Measurements from ENCODE around the gene CACNB1. TPM values are rescaled to one million over a fixed set of nuclear protein-coding genes. Genes with fewer than 3 reads are reported as not detected.

The CACNB1 gene
- total and polyA plus RNA-seq, 2 of the 13 experiments (the other 11 are each of a cell fraction or from before 2014, with no cell fraction given) = 0.75 to 1.5 TPM

DNA sequence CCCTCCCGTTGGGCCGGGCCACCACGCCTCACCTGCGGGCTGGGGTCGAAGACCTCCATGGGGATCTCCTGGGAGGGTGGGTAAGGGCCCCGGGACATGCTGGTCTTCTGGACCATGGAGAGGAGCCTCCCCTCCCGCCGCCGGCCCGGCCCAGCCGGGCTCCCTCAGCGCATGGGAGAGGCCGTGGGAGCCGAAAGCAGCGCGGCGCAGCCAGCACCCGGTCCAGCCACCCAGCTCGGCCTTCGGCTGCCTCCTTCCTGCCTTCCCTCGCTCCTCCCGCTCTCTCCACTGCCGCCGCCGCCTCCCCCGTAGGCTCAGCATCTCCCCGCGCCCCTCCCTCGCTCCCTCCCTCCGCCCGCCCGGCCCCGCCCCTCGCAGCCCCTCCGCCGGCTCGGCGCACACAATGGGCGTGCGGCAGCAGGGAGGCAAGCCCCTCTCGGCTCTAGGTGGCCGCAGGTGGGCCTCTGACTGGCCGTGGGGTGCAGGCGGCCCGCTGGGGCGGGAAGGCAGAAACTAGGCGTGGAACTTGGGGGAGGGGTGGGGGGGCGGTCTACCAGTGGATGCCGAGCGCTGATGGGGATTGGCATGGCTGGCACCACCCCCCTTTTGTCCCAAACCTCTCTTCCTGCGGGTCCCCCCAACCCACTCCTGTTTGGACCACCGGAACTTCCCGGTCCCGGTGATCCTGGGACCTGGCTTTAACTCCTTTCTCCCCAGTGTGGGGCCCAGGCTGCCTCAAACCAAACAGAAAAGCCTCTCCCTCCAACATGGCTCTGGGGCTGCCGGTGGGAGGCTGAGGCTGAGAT, at the start of gene CACNB1 (continued):
- no peak for TF ChIP-seq ZBTB37 (CRISPR knock-in tag; IDR thresholded peaks at IDR 0.05)
- TF ChIP-seq, protein P1, sequence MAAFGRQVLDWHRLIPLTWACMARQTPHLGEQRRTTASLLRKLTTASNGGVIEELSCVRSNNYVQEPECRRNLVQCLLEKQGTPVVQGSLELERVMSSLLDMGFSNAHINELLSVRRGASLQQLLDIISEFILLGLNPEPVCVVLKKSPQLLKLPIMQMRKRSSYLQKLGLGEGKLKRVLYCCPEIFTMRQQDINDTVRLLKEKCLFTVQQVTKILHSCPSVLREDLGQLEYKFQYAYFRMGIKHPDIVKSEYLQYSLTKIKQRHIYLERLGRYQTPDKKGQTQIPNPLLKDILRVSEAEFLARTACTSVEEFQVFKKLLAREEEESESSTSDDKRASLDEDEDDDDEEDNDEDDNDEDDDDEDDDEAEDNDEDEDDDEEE (CRISPR knock-in tag; IDR thresholded peaks at IDR 0.05) = 0 out of 2 replicates have a peak, but pooled peaks have one; percentile 65
- no peak for TF ChIP-seq ZKSCAN1 (IDR thresholded peaks at IDR 0.05; ENCODE audit: low read length)
- no peak for TF ChIP-seq ZNF800 (CRISPR knock-in tag; IDR thresholded peaks at IDR 0.05)
- TF ChIP-seq ZNF253 (CRISPR knock-in tag; IDR thresholded peaks at IDR 0.05; ENCODE audit: borderline replicate concordance) = 0 out of 2 replicates have a peak, but pooled peaks have one; percentile 11
- no peak for TF ChIP-seq NCOA2 (CRISPR knock-in tag; IDR thresholded peaks at IDR 0.05)
- TF ChIP-seq ZNF205 (CRISPR knock-in tag; IDR thresholded peaks at IDR 0.05) = no peak
- no peak for TF ChIP-seq ZBTB3 (CRISPR knock-in tag; IDR thresholded peaks at IDR 0.05; ENCODE audit: borderline replicate concordance, low read depth)
- peak; percentile 77 for TF ChIP-seq ZNF687 (CRISPR knock-in tag; IDR thresholded peaks at IDR 0.05)
- TF ChIP-seq GRHL1 (CRISPR knock-in tag; conservative IDR thresholded peaks at IDR 0.05) = no peak
- TF ChIP-seq ZNF772 (CRISPR knock-in tag; IDR thresholded peaks at IDR 0.05) = 0 out of 2 replicates have a peak, but pooled peaks have one; percentile 20
- no peak; the same call in 1 of the 2 replicates for TF ChIP-seq ZNF605 (CRISPR knock-in tag; IDR thresholded peaks at IDR 0.05)
- TF ChIP-seq HOXA3 (CRISPR knock-in tag; IDR thresholded peaks at IDR 0.05) = no peak
- TF ChIP-seq, protein P2, sequence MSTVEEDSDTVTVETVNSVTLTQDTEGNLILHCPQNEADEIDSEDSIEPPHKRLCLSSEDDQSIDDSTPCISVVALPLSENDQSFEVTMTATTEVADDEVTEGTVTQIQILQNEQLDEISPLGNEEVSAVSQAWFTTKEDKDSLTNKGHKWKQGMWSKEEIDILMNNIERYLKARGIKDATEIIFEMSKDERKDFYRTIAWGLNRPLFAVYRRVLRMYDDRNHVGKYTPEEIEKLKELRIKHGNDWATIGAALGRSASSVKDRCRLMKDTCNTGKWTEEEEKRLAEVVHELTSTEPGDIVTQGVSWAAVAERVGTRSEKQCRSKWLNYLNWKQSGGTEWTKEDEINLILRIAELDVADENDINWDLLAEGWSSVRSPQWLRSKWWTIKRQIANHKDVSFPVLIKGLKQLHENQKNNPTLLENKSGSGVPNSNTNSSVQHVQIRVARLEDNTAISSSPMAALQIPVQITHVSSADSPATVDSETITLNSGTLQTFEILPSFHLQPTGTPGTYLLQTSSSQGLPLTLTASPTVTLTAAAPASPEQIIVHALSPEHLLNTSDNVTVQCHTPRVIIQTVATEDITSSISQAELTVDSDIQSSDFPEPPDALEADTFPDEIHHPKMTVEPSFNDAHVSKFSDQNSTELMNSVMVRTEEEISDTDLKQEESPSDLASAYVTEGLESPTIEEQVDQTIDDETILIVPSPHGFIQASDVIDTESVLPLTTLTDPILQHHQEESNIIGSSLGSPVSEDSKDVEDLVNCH (CRISPR knock-in tag; IDR thresholded peaks at IDR 0.05) = no peak
- TF ChIP-seq ZNF34 (CRISPR knock-in tag; IDR thresholded peaks at IDR 0.05; ENCODE audit: borderline replicate concordance) = no peak
